ENCODE data around the gene CCDC6.

The CCDC6 gene

GRCh38 chr10:59779756-59780533, 126.4 kb downstream of the CCDC6 start:
- peaks cover 23% of the 10 kb centered on the region for H3K9me3 ChIP-seq (ENCODE audit: insufficient read depth, low read depth, low read length)
- no peak overlapping the region for H3K4me3 ChIP-seq (ENCODE audit: low read length)
- no peak overlapping the region for H3K9ac ChIP-seq (ENCODE audit: low read depth, low read length)
- no peaks in the 10 kb centered on the region for H3K4me1 ChIP-seq (ENCODE audit: insufficient read depth, low read length)
- H3K36me3 ChIP-seq (ENCODE audit: insufficient read depth, low read depth, low read length), result no peaks in the 10 kb centered on the region
- no peaks in the 10 kb centered on the region for H3K27me3 ChIP-seq (ENCODE audit: insufficient read depth, low read length)
- H3K27ac ChIP-seq (ENCODE audit: low read length), result no peak overlapping the region

GRCh38 chr10:59774451-59774850, 131.9 kb downstream of the CCDC6 start:
- Histone ChIP-seq H3K27me3 (ENCODE audit: insufficient read depth, low read length) (no peaks in the 10 kb centered on the region), H3K36me3 (ENCODE audit: insufficient read depth, low read depth, low read length) (no peaks in the 10 kb centered on the region), H3K9me3 (ENCODE audit: insufficient read depth, low read depth, low read length) (peaks cover 45% of the 10 kb centered on the region), H3K4me1 (ENCODE audit: insufficient read depth, low read length) (no peaks in the 10 kb centered on the region), H3K9ac (ENCODE audit: low read depth, low read length) (no peak overlapping the region), H3K27ac (ENCODE audit: low read length) (no peak overlapping the region), H3K4me3 (ENCODE audit: low read length) (no peak overlapping the region)

GRCh38 chr10:59773088-59773487, 133.3 kb downstream of the CCDC6 start:
- Histone ChIP-seq H3K27me3 (ENCODE audit: insufficient read depth, low read length) (no peaks in the 10 kb centered on the region), H3K9ac (ENCODE audit: low read depth, low read length) (no peak overlapping the region), H3K9me3 (ENCODE audit: insufficient read depth, low read depth, low read length) (peaks cover 45% of the 10 kb centered on the region), H3K36me3 (ENCODE audit: insufficient read depth, low read depth, low read length) (no peaks in the 10 kb centered on the region), H3K4me1 (ENCODE audit: insufficient read depth, low read length) (no peaks in the 10 kb centered on the region), H3K27ac (ENCODE audit: low read length) (no peak overlapping the region), H3K4me3 (ENCODE audit: low read length) (no peak overlapping the region)

GRCh38 chr10:59771162-59771807, 135.1 kb downstream of the CCDC6 start:
- Histone ChIP-seq H3K9ac (ENCODE audit: low read depth, low read length) (no peak overlapping the region), H3K36me3 (ENCODE audit: insufficient read depth, low read depth, low read length) (no peaks in the 10 kb centered on the region)

GRCh38 chr10:59770689-59771088, 135.7 kb downstream of the CCDC6 start:
- Histone ChIP-seq H3K4me1 (ENCODE audit: insufficient read depth, low read length) (no peaks in the 10 kb centered on the region), H3K9ac (ENCODE audit: low read depth, low read length) (no peak overlapping the region)

More at GRCh38 chr10:59771162-59771807, 135.1 kb downstream of the CCDC6 start:
- H3K27me3 ChIP-seq (ENCODE audit: insufficient read depth, low read length), result no peaks in the 10 kb centered on the region
- no peaks in the 10 kb centered on the region for H3K4me1 ChIP-seq (ENCODE audit: insufficient read depth, low read length)
- H3K9me3 ChIP-seq (ENCODE audit: insufficient read depth, low read depth, low read length), result peaks cover 28% of the 10 kb centered on the region
- no peak overlapping the region for H3K27ac ChIP-seq (ENCODE audit: low read length)
- H3K4me3 ChIP-seq (ENCODE audit: low read length), result no peak overlapping the region

GRCh38 chr10:59762505-59762904, 143.9 kb downstream of the CCDC6 start:
- H3K9me3 ChIP-seq (ENCODE audit: insufficient read depth, low read depth, low read length), result peaks cover 5% of the 10 kb centered on the region; the same call in 1 of the 2 replicates
- H3K36me3 ChIP-seq (ENCODE audit: insufficient read depth, low read depth, low read length), result no peaks in the 10 kb centered on the region
- no peak overlapping the region for H3K27ac ChIP-seq (ENCODE audit: low read length)
- no peaks in the 10 kb centered on the region for H3K27me3 ChIP-seq (ENCODE audit: insufficient read depth, low read length)
- H3K4me3 ChIP-seq (ENCODE audit: low read length), result no peak overlapping the region
- peaks cover 3% of the 10 kb centered on the region; the same call in 1 of the 2 replicates for H3K4me1 ChIP-seq (ENCODE audit: insufficient read depth, low read length)
- no peak overlapping the region for H3K9ac ChIP-seq (ENCODE audit: low read depth, low read length)

More at GRCh38 chr10:59770689-59771088, 135.7 kb downstream of the CCDC6 start:
- Histone ChIP-seq H3K9me3 (ENCODE audit: insufficient read depth, low read depth, low read length) (peaks cover 24% of the 10 kb centered on the region), H3K36me3 (ENCODE audit: insufficient read depth, low read depth, low read length) (no peaks in the 10 kb centered on the region), H3K27me3 (ENCODE audit: insufficient read depth, low read length) (no peaks in the 10 kb centered on the region), H3K4me3 (ENCODE audit: low read length) (no peak overlapping the region), H3K27ac (ENCODE audit: low read length) (no peak overlapping the region)

- Histone ChIP-seq H3K9ac (ENCODE audit: low read depth, low read length) (no peak overlapping the region), H3K4me3 (ENCODE audit: low read length) (no peak overlapping the region), H3K36me3 (ENCODE audit: insufficient read depth, low read depth, low read length) (no peaks in the 10 kb centered on the region), H3K4me1 (ENCODE audit: insufficient read depth, low read length) (peaks cover 7% of the 10 kb centered on the region; the same call in 1 of the 2 replicates), H3K27me3 (ENCODE audit: insufficient read depth, low read length) (no peaks in the 10 kb centered on the region), H3K27ac (ENCODE audit: low read length) (no peak overlapping the region), H3K9me3 (ENCODE audit: insufficient read depth, low read depth, low read length) (peaks cover 5% of the 10 kb centered on the region; the same call in 1 of the 2 replicates)
These were observed 148.4 kb downstream of the CCDC6 start for GRCh38 chr10:59757966-59758365.

- Histone ChIP-seq H3K4me1 (ENCODE audit: insufficient read depth, low read length) (peaks cover 3% of the 10 kb centered on the region; the same call in 1 of the 2 replicates), H3K27me3 (ENCODE audit: insufficient read depth, low read length) (no peaks in the 10 kb centered on the region), H3K9me3 (ENCODE audit: insufficient read depth, low read depth, low read length) (peaks cover 2% of the 10 kb centered on the region; the same call in 1 of the 2 replicates), H3K4me3 (ENCODE audit: low read length) (no peak overlapping the region), H3K36me3 (ENCODE audit: insufficient read depth, low read depth, low read length) (no peaks in the 10 kb centered on the region), H3K27ac (ENCODE audit: low read length) (no peak overlapping the region), H3K9ac (ENCODE audit: low read depth, low read length) (no peak overlapping the region)
These were observed 151.4 kb downstream of the CCDC6 start for GRCh38 chr10:59754951-59755350.

- Histone ChIP-seq H3K4me1 (ENCODE audit: insufficient read depth, low read length) (peaks cover 3% of the 10 kb centered on the region; the same call in 1 of the 2 replicates), H3K9ac (ENCODE audit: low read depth, low read length) (no peak within 1 kb of the TSS), H3K36me3 (ENCODE audit: insufficient read depth, low read depth, low read length) (no peaks in the 10 kb centered on the region), H3K27ac (ENCODE audit: low read length) (no peak within 1 kb of the TSS), H3K27me3 (ENCODE audit: insufficient read depth, low read length) (no peaks in the 10 kb centered on the region), H3K4me3 (ENCODE audit: low read length) (no peak within 1 kb of the TSS), H3K9me3 (ENCODE audit: insufficient read depth, low read depth, low read length) (no peaks in the 10 kb centered on the region)
These were observed 153.1 kb downstream of the CCDC6 start, which contains the start of gene MRLN for GRCh38 chr10:59753267-59753666. Gene MRLN, minus strand, starts transcription at chr10:59753455.

GRCh38 chr10:59752278-59752940, 153.9 kb downstream of the CCDC6 start:
- Histone ChIP-seq H3K27ac (ENCODE audit: low read length) (no peak overlapping the region), H3K9ac (ENCODE audit: low read depth, low read length) (no peak overlapping the region), H3K4me1 (ENCODE audit: insufficient read depth, low read length) (peaks cover 3% of the 10 kb centered on the region; the same call in 1 of the 2 replicates), H3K9me3 (ENCODE audit: insufficient read depth, low read depth, low read length) (no peaks in the 10 kb centered on the region), H3K4me3 (ENCODE audit: low read length) (no peak overlapping the region), H3K27me3 (ENCODE audit: insufficient read depth, low read length) (no peaks in the 10 kb centered on the region), H3K36me3 (ENCODE audit: insufficient read depth, low read depth, low read length) (no peaks in the 10 kb centered on the region)

GRCh38 chr10:59750155-59750945, 156.0 kb downstream of the CCDC6 start:
- no peak overlapping the region for H3K27ac ChIP-seq (ENCODE audit: low read length)
- no peaks in the 10 kb centered on the region for H3K27me3 ChIP-seq (ENCODE audit: insufficient read depth, low read length)
- H3K9me3 ChIP-seq (ENCODE audit: insufficient read depth, low read depth, low read length), result no peaks in the 10 kb centered on the region
- no peak overlapping the region for H3K4me3 ChIP-seq (ENCODE audit: low read length)
- no peaks in the 10 kb centered on the region for H3K4me1 ChIP-seq (ENCODE audit: insufficient read depth, low read length)
- H3K36me3 ChIP-seq (ENCODE audit: insufficient read depth, low read depth, low read length), result no peaks in the 10 kb centered on the region
- no peak overlapping the region for H3K9ac ChIP-seq (ENCODE audit: low read depth, low read length)

Data from iPS-20b (cell line).